HG02588 (cell line): ENCODE measurements around the gene ZNF827.

Experiments
- ATAC-seq: cut with Tn5 transposase; IDR thresholded peaks from one replicate; pipeline ENCODE4 v1.9.1; 2021; ENCODE audit warnings: mild to moderate bottlenecking, moderate library complexity; ENCODE audit not compliant: unreplicated experiment

The ZNF827 gene

GRCh38 chr4:145732001-145732815 lies 206.4 kb downstream of the ZNF827 start:
- no peak for ATAC-seq

GRCh38 chr4:145731028-145731427 lies 207.6 kb downstream of the ZNF827 start:
- no peak for ATAC-seq

- ATAC-seq = no peak
These were observed 208.6 kb downstream of the ZNF827 start for GRCh38 chr4:145730026-145730425.

- ATAC-seq = no peak
These were observed 215.3 kb downstream of the ZNF827 start for GRCh38 chr4:145723336-145723735.

GRCh38 chr4:145722561-145722960 lies 216.1 kb downstream of the ZNF827 start:
- no peak for ATAC-seq

GRCh38 chr4:145720656-145721055 lies 218.0 kb downstream of the ZNF827 start:
- peak; percentile 36 for ATAC-seq

- ATAC-seq = peak; percentile 73
These were observed 218.6 kb downstream of the ZNF827 start for GRCh38 chr4:145719752-145720624.

GRCh38 chr4:145716661-145717200 lies 221.9 kb downstream of the ZNF827 start:
- no peak for ATAC-seq

- no peak for ATAC-seq
These were observed 222.4 kb downstream of the ZNF827 start for GRCh38 chr4:145716200-145716599.

GRCh38 chr4:145709843-145710242 lies 228.8 kb downstream of the ZNF827 start:
- ATAC-seq = peak; percentile 63

- ATAC-seq = no peak
These were observed 229.3 kb downstream of the ZNF827 start for GRCh38 chr4:145709336-145709735.
